AG04450 (cell line): Measurements from ENCODE around the gene PDLIM5. TPM values are rescaled to one million over a fixed set of nuclear protein-coding genes. Genes with fewer than 3 reads are reported as not detected.

Experiments
- CTCF ChIA-PET: fragments of 300-600, 350-600 bp; formaldehyde crosslinking; extraction: SDS; loops from one replicate; lab custom pipeline; 2022; ENCODE audit warnings: antibody characterized with exemption, inconsistent platforms; lab: Charles Lee
- POLR2A ChIA-PET: fragments of 350-600 bp; formaldehyde crosslinking; extraction: SDS; loops from one replicate; lab custom pipeline; 2021; ENCODE audit warnings: antibody characterized with exemption, inconsistent platforms; lab: Yijun Ruan, JAX
- DNase-seq: peaks from one replicate; pipeline ENCODE4 v3.0.0-alpha.2; 2011; ENCODE audit warnings: low read depth, low spot score
- H3K27ac ChIP-seq: one replicate; pipeline ENCODE4 v1.5.1; 2012; ENCODE audit warnings: low read depth, low read length, control low read depth
- H3K27me3 ChIP-seq: one replicate; pipeline ENCODE4 v1.6.0; 2012; ENCODE audit warnings: low read length; ENCODE audit not compliant: control insufficient read depth, insufficient read depth
- H3K4me3 ChIP-seq: 2 replicates; pipeline ENCODE4 v1.5.1; 2011; ENCODE audit warnings: mild to moderate bottlenecking, low read depth, low read length, control low read depth
- H3K9me3 ChIP-seq: 2 replicates; pipeline ENCODE4 v1.5.1; 2012; ENCODE audit warnings: low read length; ENCODE audit not compliant: control insufficient read depth, insufficient read depth
- CTCF ChIP-seq: IDR thresholded peaks from 2 replicates; pipeline ENCODE4 v1.5.1; 2011; ENCODE audit warnings: low read depth, low read length, control low read depth, inconsistent platforms
- polyA plus RNA-seq: library from polyadenylated mRNA; depleted of rRNA; stranded (reverse); fragments of >200 nt; gene quantifications from 2 replicates; pipeline ENCODE4 v1.2.3, GENCODE V29; 2011

The PDLIM5 gene
- polyA plus RNA-seq, 1 experiment = 81.5 TPM

- no peak overlapping the region for H3K27ac ChIP-seq
- CTCF ChIA-PET = interaction anchor here (0.6 kb wide), 1 partner anchor 107 kb away, joined by 3 read pairs; no protein-coding TSS in a partner anchor
- TF ChIP-seq CTCF = no peak
Observed at GRCh38 chr4:94558392-94558904, 106.7 kb downstream of the PDLIM5 start.

GRCh38 chr4:94559351-94559806 lies 107.6 kb downstream of the PDLIM5 start:
- TF ChIP-seq CTCF = no peak
- ChIA-PET CTCF (no interaction called here), POLR2A (no interaction called here)
- DNase-seq = no peak
- Histone ChIP-seq H3K27me3 (no peaks in the 10 kb centered on the region), H3K4me3 (no peak overlapping the region), H3K9me3 (no peaks in the 10 kb centered on the region), H3K27ac (no peak overlapping the region)

More at GRCh38 chr4:94558392-94558904, 106.7 kb downstream of the PDLIM5 start:
- POLR2A ChIA-PET = no interaction called here
- Histone ChIP-seq H3K9me3 (no peaks in the 10 kb centered on the region), H3K4me3 (no peak overlapping the region), H3K27me3 (no peaks in the 10 kb centered on the region)
- DNase-seq = no peak

- POLR2A ChIA-PET = no interaction called here
- H3K27me3 ChIP-seq = no peaks in the 10 kb centered on the region
- DNase-seq = no peak
- CTCF ChIA-PET = interaction anchor here (0.9 to 1.2 kb wide), 2 partner anchors 154 to 155 kb away, joined by 3 read pairs; no protein-coding TSS in a partner anchor
- no peaks in the 10 kb centered on the region for H3K9me3 ChIP-seq
- no peak overlapping the region for H3K4me3 ChIP-seq
- TF ChIP-seq CTCF = no peak
- no peak overlapping the region for H3K27ac ChIP-seq
Observed at GRCh38 chr4:94561249-94562024, 109.7 kb downstream of the PDLIM5 start.

GRCh38 chr4:94562285-94562684 lies 110.5 kb downstream of the PDLIM5 start:
- no peak overlapping the region for H3K27ac ChIP-seq
- POLR2A ChIA-PET = no interaction called here

More at GRCh38 chr4:94562285-94562684, 110.5 kb downstream of the PDLIM5 start:
- Histone ChIP-seq H3K4me3 (no peak overlapping the region), H3K27me3 (no peaks in the 10 kb centered on the region), H3K9me3 (no peaks in the 10 kb centered on the region)
- DNase-seq = no peak
- CTCF ChIA-PET = interaction anchor here (1.2 kb wide), 1 partner anchor 155 kb away, joined by 3 read pairs; no protein-coding TSS in a partner anchor
- TF ChIP-seq CTCF = no peak
